ENCODE measurements around the gene DCLRE1B.

GRCh38 chr1:113887402-113888175 lies 17.5 kb upstream of the DCLRE1B start, which contains the start of gene BCL2L15:
- no peak for TF ChIP-seq CTCF (conservative IDR thresholded peaks at IDR 0.05)
- TF ChIP-seq EZH2 (IDR thresholded peaks at IDR 0.05; ENCODE audit: low read depth): no peak
